Coronary artery (tissue), 2 donors: Measurements from ENCODE around the gene ZNF507.
"Not testable (repeated sequence)": the region's sequence is repeated elsewhere in the genome, so short reads cannot be mapped to it uniquely, and the experiment has no call there.

ENCODE experiments used
- DNase-seq: peaks from one replicate; pipeline ENCODE4 v3.0.0-alpha.2; 2017; ENCODE audit warnings: low spot score
- H3K27ac ChIP-seq, 2 donors: fragments of 200-600 bp; sonication (generic); one replicate each; pipeline ENCODE4 v1.5.1; 2016 to 2019
- H3K4me3 ChIP-seq: fragments of 200-600 bp; sonication (generic); 2 replicates; pipeline ENCODE4 v1.5.1; 2016; ENCODE audit warnings: mild to moderate bottlenecking, moderate library complexity
- CTCF ChIP-seq: fragments of 200-600 bp; sonication (generic); IDR thresholded peaks from one replicate; pipeline ENCODE4 v1.5.1; 2019; ENCODE audit warnings: antibody characterized with exemption

ZNF507 gene

GRCh38 chr19:32421589-32422361 lies 76.4 kb downstream of the ZNF507 start:
- H3K27ac ChIP-seq = no peak overlapping the region
- no peak for DNase-seq
- H3K4me3 ChIP-seq = no peak overlapping the region
- TF ChIP-seq CTCF = no peak

GRCh38 chr19:32422435-32422834 lies 77.0 kb downstream of the ZNF507 start:
- Histone ChIP-seq H3K4me3 (no peak overlapping the region), H3K27ac (no peak overlapping the region)
- TF ChIP-seq CTCF = no peak
- no peak for DNase-seq

GRCh38 chr19:32423944-32424343 lies 78.5 kb downstream of the ZNF507 start:
- DNase-seq, H3K27ac ChIP-seq, H3K4me3 ChIP-seq: not testable (repeated sequence)

GRCh38 chr19:32427536-32427935 lies 82.1 kb downstream of the ZNF507 start:
- no peak for TF ChIP-seq CTCF
- Histone ChIP-seq H3K4me3 (no peak overlapping the region), H3K27ac (no peak overlapping the region)
- no peak for DNase-seq

GRCh38 chr19:32436692-32437091 lies 91.3 kb downstream of the ZNF507 start:
- TF ChIP-seq CTCF = no peak

GRCh38 chr19:32437096-32437495 lies 91.7 kb downstream of the ZNF507 start:
- DNase-seq = no peak
- Histone ChIP-seq H3K4me3 (no peak overlapping the region), H3K27ac (no peak overlapping the region)
- TF ChIP-seq CTCF = no peak

More at GRCh38 chr19:32436692-32437091, 91.3 kb downstream of the ZNF507 start:
- Histone ChIP-seq H3K4me3 (no peak overlapping the region), H3K27ac (no peak overlapping the region)
- DNase-seq = no peak
